PC-9 (cell line): ENCODE measurements around the gene ZNF512. TPM values are rescaled to one million over a fixed set of nuclear protein-coding genes. Genes with fewer than 3 reads are reported as not detected.

Experiments
- BruUV-seq: library from RNA; stranded (reverse); fragments of 400-500 nt; replicated peaks from 2 replicates; lab custom pipeline; 2021; lab: Mats Ljungman, UMichigan
- CTCF ChIA-PET: fragments of 300-600 bp; sonication (Branson Sonifier 250); formaldehyde crosslinking; loops from one replicate; lab custom pipeline; 2022; ENCODE audit warnings: antibody characterized with exemption; lab: Charles Lee
- POLR2A ChIA-PET: fragments of 300-600 bp; sonication (Branson Sonifier 250); formaldehyde crosslinking; loops from one replicate; lab custom pipeline; 2022; ENCODE audit warnings: antibody characterized with exemption; ENCODE audit not compliant: unreplicated experiment; lab: Charles Lee
- DNase-seq, 2 experiments: peaks; one replicate each; pipeline versions ENCODE4 v3.0.0 to v3.0.0-alpha.2; 2015 to 2022; ENCODE audit warnings: mixed read lengths in 1 of 2
- H2AFZ ChIP-seq: fragments of 200-600 bp; sonication (generic); 2 replicates; pipeline ENCODE4 v1.8.1; 2017; ENCODE audit warnings: antibody characterized with exemption
- H3F3A ChIP-seq: fragments of 200-600 bp; sonication (generic); 2 replicates; pipeline ENCODE4 v1.8.1; 2017; ENCODE audit warnings: antibody characterized with exemption, mild to moderate bottlenecking, low read depth; ENCODE audit not compliant: insufficient read depth
- H3K27ac ChIP-seq: fragments of 200-600 bp; sonication (generic); 2 replicates; pipeline ENCODE4 v1.6.1; 2016; ENCODE audit warnings: mixed run types
- H3K27me3 ChIP-seq: fragments of 200-600 bp; sonication (generic); 2 replicates; pipeline ENCODE4 v1.6.1; 2016; ENCODE audit warnings: low read depth, mixed run types; ENCODE audit not compliant: insufficient read depth
- H3K36me3 ChIP-seq: fragments of 200-600 bp; sonication (generic); 2 replicates; pipeline ENCODE4 v1.6.1; 2016; ENCODE audit warnings: low read depth, mixed run types
- H3K4me1 ChIP-seq: fragments of 200-600 bp; sonication (generic); replicated peaks from 2 replicates; pipeline ENCODE4 v1.6.1; 2016; ENCODE audit warnings: mixed run types; ENCODE audit not compliant: insufficient read depth
- H3K4me2 ChIP-seq: fragments of 200-600 bp; sonication (generic); 2 replicates; pipeline ENCODE4 v1.6.1; 2017; ENCODE audit warnings: mixed run types
- H3K4me3 ChIP-seq: fragments of 200-600 bp; sonication (generic); 2 replicates; pipeline ENCODE4 v1.6.1; 2016; ENCODE audit warnings: mixed run types
- H3K79me2 ChIP-seq: fragments of 200-600 bp; sonication (generic); 2 replicates; pipeline ENCODE4 v1.6.1; 2017; ENCODE audit warnings: low read depth, mixed run types
- H3K9me2 ChIP-seq: fragments of 200-600 bp; sonication (generic); 2 replicates; pipeline ENCODE4 v1.8.1; 2017; ENCODE audit warnings: mild to moderate bottlenecking; ENCODE audit not compliant: insufficient read depth
- H3K9me3 ChIP-seq: fragments of 200-600 bp; sonication (generic); 2 replicates; pipeline ENCODE4 v1.8.1; 2016; ENCODE audit warnings: low read depth; ENCODE audit not compliant: insufficient read depth
- H4K20me1 ChIP-seq: fragments of 200-600 bp; sonication (generic); 2 replicates; pipeline ENCODE4 v1.8.1; 2017; ENCODE audit not compliant: insufficient read depth
- CTCF ChIP-seq: fragments of 200-600 bp; sonication (generic); conservative IDR thresholded peaks from 2 replicates; pipeline ENCODE4 v1.6.1; 2017; ENCODE audit warnings: mixed run types, antibody characterized with exemption, mild to moderate bottlenecking, moderate library complexity
- EZH2 ChIP-seq: fragments of 200-600 bp; sonication (generic); IDR thresholded peaks from 2 replicates; pipeline ENCODE4 v1.8.0; 2017; ENCODE audit warnings: antibody characterized with exemption, low read depth
- intact Hi-C: fragments of 100-400 bp; cut with micrococcal nuclease; formaldehyde crosslinking; loops from one replicate; pipeline ENCODE4 v1.10.0; 2022; ENCODE audit not compliant: unreplicated experiment
- total RNA-seq: library from RNA; stranded (reverse); gene quantifications from 2 replicates; pipeline ENCODE4 v1.2.3, GENCODE V29; 2021

ZNF512 gene
- total RNA-seq, 1 experiment from 2014 or later = 40.6 TPM

- no peak for TF ChIP-seq CTCF
- TF ChIP-seq EZH2 = no peak
- Histone ChIP-seq H3K4me1 (peaks cover 10% of the 10 kb centered on the region; the same call in 1 of the 2 replicates), H3K9me3 (no peaks in the 10 kb centered on the region), H4K20me1 (peaks cover 14% of the 10 kb centered on the region; the same call in 1 of the 2 replicates), H3K27me3 (no peaks in the 10 kb centered on the region), H3F3A (peaks cover 22% of the 10 kb centered on the region), H2AFZ (no peak overlapping the region), H3K4me3 (no peak overlapping the region), H3K79me2 (no peaks in the 10 kb centered on the region), H3K9me2 (no peaks in the 10 kb centered on the region), H3K27ac (no peak overlapping the region), H3K4me2 (no peak overlapping the region), H3K36me3 (peaks cover 67% of the 10 kb centered on the region)
- DNase-seq = no peak
- intact Hi-C loops = loop anchor here (10.0 kb wide), 1 partner anchor 211 kb away; the partner anchor contains the start of gene KRTCAP3
- POLR2A ChIA-PET = interaction anchor here (0.7 kb wide), 1 partner anchor 373 kb away, joined by 3 read pairs; no protein-coding TSS in a partner anchor
- CTCF ChIA-PET = no interaction called here
- no TSS peak for BruUV-seq
These were observed 72.5 kb downstream of the ZNF512 start for GRCh38 chr2:27655155-27655951.

- Histone ChIP-seq H3K9me2 (no peaks in the 10 kb centered on the region), H4K20me1 (peaks cover 6% of the 10 kb centered on the region; the same call in 1 of the 2 replicates), H3K36me3 (peaks cover 43% of the 10 kb centered on the region), H3K4me3 (no peak overlapping the region), H3K4me1 (peaks cover 26% of the 10 kb centered on the region), H3F3A (peaks cover 17% of the 10 kb centered on the region; the same call in 1 of the 2 replicates), H3K27me3 (no peaks in the 10 kb centered on the region), H3K9me3 (no peaks in the 10 kb centered on the region), H2AFZ (no peak overlapping the region), H3K79me2 (peaks cover 42% of the 10 kb centered on the region), H3K4me2 (no peak overlapping the region), H3K27ac (no peak overlapping the region)
- intact Hi-C loops = no loop called here
- CTCF ChIA-PET = no interaction called here
- BruUV-seq = no TSS peak
- no peak for DNase-seq
- POLR2A ChIA-PET = no interaction called here
- TF ChIP-seq CTCF (no peak), EZH2 (no peak)
These were observed 78.5 kb downstream of the ZNF512 start for GRCh38 chr2:27661371-27661770.

- Histone ChIP-seq H3K9me2 (no peaks in the 10 kb centered on the region), H4K20me1 (peaks cover 5% of the 10 kb centered on the region; the same call in 1 of the 2 replicates), H3K27me3 (no peaks in the 10 kb centered on the region), H3F3A (peaks cover 11% of the 10 kb centered on the region; the same call in 1 of the 2 replicates), H3K27ac (peak within 1 kb of the TSS; percentile 83), H3K4me1 (peaks cover 26% of the 10 kb centered on the region), H2AFZ (peak within 1 kb of the TSS; percentile 97), H3K4me3 (peak within 1 kb of the TSS; percentile 86), H3K36me3 (peaks cover 36% of the 10 kb centered on the region), H3K4me2 (peak within 1 kb of the TSS; percentile 94), H3K9me3 (no peaks in the 10 kb centered on the region), H3K79me2 (peaks cover 42% of the 10 kb centered on the region)
- intact Hi-C loops = loop anchor here (1.0 kb wide), 1 partner anchor 255 kb away; no protein-coding TSS in a partner anchor
- DNase-seq = peak; percentile 69 to 71
- TF ChIP-seq CTCF (peak; percentile 18; the same call in 1 of the 2 replicates), EZH2 (no peak)
- ChIA-PET POLR2A (interaction anchor here (0.7 kb wide), 1 partner anchor 260 kb away, joined by 3 read pairs; no protein-coding TSS in a partner anchor), CTCF (interaction anchor here (0.5 kb wide), 1 partner anchor 1443 kb away, joined by 3 read pairs; no protein-coding TSS in a partner anchor)
- TSS peak; percentile 41 for BruUV-seq
These were observed 80.7 kb downstream of the ZNF512 start, which contains the start of the genes SLC4A1AP and SUPT7L for GRCh38 chr2:27663285-27664153. Gene SLC4A1AP, plus strand, starts transcription at chr2:27663889. Its CDS starts 26 bp downstream, at chr2:27663915. Gene SUPT7L, minus strand, starts transcription at chr2:27663614. Its CDS starts 1,422 bp downstream, at chr2:27662192.
